ENCODE results near the gene EDNRA. TPM values are rescaled to one million over a fixed set of nuclear protein-coding genes. Genes with fewer than 3 reads are reported as not detected.

EDNRA gene
- total RNA-seq, 1 experiment from 2014 or later = 0.13 TPM

GRCh38 chr4:147532896-147533295 lies 52.0 kb downstream of the EDNRA start:
- in situ Hi-C loops (cut with HindIII; ENCODE audit: low pct_unique_long_range_greater_than_20kb, low sequenced_read_pairs) (no loop called here), intact Hi-C loops (cut with micrococcal nuclease; ENCODE audit: unreplicated experiment) (no loop called here)
- Histone ChIP-seq H3K9me3 (ENCODE audit: control insufficient read depth, insufficient read depth, low read depth, low read length) (no peaks in the 10 kb centered on the region), H3K4me1 (ENCODE audit: control insufficient read depth, insufficient read depth, low read length) (no peaks in the 10 kb centered on the region), H3K36me3 (ENCODE audit: control insufficient read depth, insufficient read depth, low read length) (no peaks in the 10 kb centered on the region), H3K4me3 (ENCODE audit: low read depth in 2 of 2, low read length in 2 of 2) (no peak overlapping the region), H3K27ac (ENCODE audit: low read length) (no peak overlapping the region), H3K27me3 (ENCODE audit: control insufficient read depth, insufficient read depth, low read length) (no peaks in the 10 kb centered on the region)
- no peak for ATAC-seq
- CTCF ChIA-PET = no interaction called here
- no TSS peak for BruUV-seq (replicated peaks)
- DNase-seq (ENCODE audit: low read depth, low spot score) = no peak
- TF ChIP-seq TCF7L2 (IDR thresholded peaks at IDR 0.05; ENCODE audit: low read depth, low read length) = no peak
- TF ChIP-seq, protein P1, sequence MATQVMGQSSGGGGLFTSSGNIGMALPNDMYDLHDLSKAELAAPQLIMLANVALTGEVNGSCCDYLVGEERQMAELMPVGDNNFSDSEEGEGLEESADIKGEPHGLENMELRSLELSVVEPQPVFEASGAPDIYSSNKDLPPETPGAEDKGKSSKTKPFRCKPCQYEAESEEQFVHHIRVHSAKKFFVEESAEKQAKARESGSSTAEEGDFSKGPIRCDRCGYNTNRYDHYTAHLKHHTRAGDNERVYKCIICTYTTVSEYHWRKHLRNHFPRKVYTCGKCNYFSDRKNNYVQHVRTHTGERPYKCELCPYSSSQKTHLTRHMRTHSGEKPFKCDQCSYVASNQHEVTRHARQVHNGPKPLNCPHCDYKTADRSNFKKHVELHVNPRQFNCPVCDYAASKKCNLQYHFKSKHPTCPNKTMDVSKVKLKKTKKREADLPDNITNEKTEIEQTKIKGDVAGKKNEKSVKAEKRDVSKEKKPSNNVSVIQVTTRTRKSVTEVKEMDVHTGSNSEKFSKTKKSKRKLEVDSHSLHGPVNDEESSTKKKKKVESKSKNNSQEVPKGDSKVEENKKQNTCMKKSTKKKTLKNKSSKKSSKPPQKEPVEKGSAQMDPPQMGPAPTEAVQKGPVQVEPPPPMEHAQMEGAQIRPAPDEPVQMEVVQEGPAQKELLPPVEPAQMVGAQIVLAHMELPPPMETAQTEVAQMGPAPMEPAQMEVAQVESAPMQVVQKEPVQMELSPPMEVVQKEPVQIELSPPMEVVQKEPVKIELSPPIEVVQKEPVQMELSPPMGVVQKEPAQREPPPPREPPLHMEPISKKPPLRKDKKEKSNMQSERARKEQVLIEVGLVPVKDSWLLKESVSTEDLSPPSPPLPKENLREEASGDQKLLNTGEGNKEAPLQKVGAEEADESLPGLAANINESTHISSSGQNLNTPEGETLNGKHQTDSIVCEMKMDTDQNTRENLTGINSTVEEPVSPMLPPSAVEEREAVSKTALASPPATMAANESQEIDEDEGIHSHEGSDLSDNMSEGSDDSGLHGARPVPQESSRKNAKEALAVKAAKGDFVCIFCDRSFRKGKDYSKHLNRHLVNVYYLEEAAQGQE (IDR thresholded peaks at IDR 0.05; ENCODE audit: insufficient read depth in 1 of 2, low read depth in 2 of 2, low read length in 1 of 2) = no peak
- TF ChIP-seq SIN3A (IDR thresholded peaks at IDR 0.05; ENCODE audit: borderline replicate concordance, insufficient read depth, low read depth, low read length) = no peak
- TF ChIP-seq POLR2AphosphoS5 (IDR thresholded peaks at IDR 0.05; ENCODE audit: low read depth, low read length) = no peak
- TF ChIP-seq CTCF (IDR thresholded peaks at IDR 0.05) = no peak
- POLR2A ChIA-PET = no interaction called here

- no peak overlapping the region for H3K27ac ChIP-seq (ENCODE audit: low read length)
- H3K27me3 ChIP-seq (ENCODE audit: control insufficient read depth, insufficient read depth, low read length) = no peaks in the 10 kb centered on the region
- H3K36me3 ChIP-seq (ENCODE audit: control insufficient read depth, insufficient read depth, low read length) = no peaks in the 10 kb centered on the region
- in situ Hi-C loops (cut with HindIII; ENCODE audit: low pct_unique_long_range_greater_than_20kb, low sequenced_read_pairs) (no loop called here), intact Hi-C loops (cut with micrococcal nuclease; ENCODE audit: unreplicated experiment) (no loop called here)
- TF ChIP-seq POLR2AphosphoS5 (IDR thresholded peaks at IDR 0.05; ENCODE audit: low read depth, low read length) = no peak
- TF ChIP-seq SIN3A (IDR thresholded peaks at IDR 0.05; ENCODE audit: borderline replicate concordance, insufficient read depth, low read depth, low read length) = no peak
- TF ChIP-seq, protein P1 (IDR thresholded peaks at IDR 0.05; ENCODE audit: insufficient read depth in 1 of 2, low read depth in 2 of 2, low read length in 1 of 2) = no peak
- TF ChIP-seq TCF7L2 (IDR thresholded peaks at IDR 0.05; ENCODE audit: low read depth, low read length) = no peak
- TF ChIP-seq CTCF (IDR thresholded peaks at IDR 0.05) = no peak
- ATAC-seq (no peak), DNase-seq (ENCODE audit: low read depth, low spot score) (no peak)
- H3K4me3 ChIP-seq (ENCODE audit: low read depth in 2 of 2, low read length in 2 of 2) = no peak overlapping the region
- CTCF ChIA-PET = no interaction called here
- H3K4me1 ChIP-seq (ENCODE audit: control insufficient read depth, insufficient read depth, low read length) = no peaks in the 10 kb centered on the region
- POLR2A ChIA-PET = no interaction called here
- no TSS peak for BruUV-seq (replicated peaks)
- no peaks in the 10 kb centered on the region for H3K9me3 ChIP-seq (ENCODE audit: control insufficient read depth, insufficient read depth, low read depth, low read length)
Measured at GRCh38 chr4:147533331-147533730, 52.4 kb downstream of the EDNRA start.
